ENCODE measurements around the gene CAMTA2. TPM values are rescaled to one million over a fixed set of nuclear protein-coding genes. Genes with fewer than 3 reads are reported as not detected.

Gene CAMTA2
- polyA plus RNA-seq, 1 donor from 2014 or later = 7.3 TPM

DNA sequence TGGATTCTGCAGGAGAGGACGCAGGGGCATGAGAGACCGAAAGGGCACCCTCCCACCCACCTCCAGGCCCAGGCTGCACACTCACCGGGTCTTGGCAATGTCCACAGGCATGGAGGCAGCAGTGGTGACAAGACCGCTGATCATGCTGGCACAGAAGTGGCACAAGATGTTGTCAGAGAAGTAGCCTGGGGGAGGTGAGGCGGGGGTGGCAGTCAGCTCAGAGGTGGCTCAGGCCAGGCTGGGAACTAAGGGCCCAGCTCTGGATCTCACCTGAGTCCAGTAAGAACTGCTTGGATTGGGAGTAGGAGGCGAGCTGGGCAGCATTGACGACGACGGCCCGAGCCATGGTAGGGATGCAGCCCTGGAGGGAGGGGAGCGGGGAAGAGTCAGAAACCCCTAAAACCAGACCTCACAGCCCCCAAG lies 49.4 kb downstream of the CAMTA2 start:
- Histone ChIP-seq H3K27me3 (ENCODE audit: insufficient read depth, low read depth, low read length) (no peaks in the 10 kb centered on the region), H3K9me3 (ENCODE audit: low read length) (no peaks in the 10 kb centered on the region), H3K9ac (ENCODE audit: low read length) (peak overlapping the region; percentile 92), H3K4me2 (ENCODE audit: low read length) (no peak overlapping the region), H2AFZ (ENCODE audit: low read depth, low read length) (no peak overlapping the region), H3K9me2 (ENCODE audit: insufficient read depth, low read length) (no peaks in the 10 kb centered on the region), H3K27ac (ENCODE audit: low read length) (no peak overlapping the region), H4K20me1 (ENCODE audit: insufficient read depth) (no peaks in the 10 kb centered on the region), H3K4me3 (ENCODE audit: low read length) (peak overlapping the region; percentile 83), H3K79me2 (replicated peaks; ENCODE audit: insufficient read depth, low read length) (peaks cover 20% of the 10 kb centered on the region), H3F3A (ENCODE audit: insufficient read depth, low read length, poor library complexity, severe bottlenecking) (no peaks in the 10 kb centered on the region), H3K36me3 (ENCODE audit: insufficient read depth, low read length) (no peaks in the 10 kb centered on the region)
- no peak for TF ChIP-seq POLR2AphosphoS5 (IDR thresholded peaks at IDR 0.05)
- TF ChIP-seq, protein P1, sequence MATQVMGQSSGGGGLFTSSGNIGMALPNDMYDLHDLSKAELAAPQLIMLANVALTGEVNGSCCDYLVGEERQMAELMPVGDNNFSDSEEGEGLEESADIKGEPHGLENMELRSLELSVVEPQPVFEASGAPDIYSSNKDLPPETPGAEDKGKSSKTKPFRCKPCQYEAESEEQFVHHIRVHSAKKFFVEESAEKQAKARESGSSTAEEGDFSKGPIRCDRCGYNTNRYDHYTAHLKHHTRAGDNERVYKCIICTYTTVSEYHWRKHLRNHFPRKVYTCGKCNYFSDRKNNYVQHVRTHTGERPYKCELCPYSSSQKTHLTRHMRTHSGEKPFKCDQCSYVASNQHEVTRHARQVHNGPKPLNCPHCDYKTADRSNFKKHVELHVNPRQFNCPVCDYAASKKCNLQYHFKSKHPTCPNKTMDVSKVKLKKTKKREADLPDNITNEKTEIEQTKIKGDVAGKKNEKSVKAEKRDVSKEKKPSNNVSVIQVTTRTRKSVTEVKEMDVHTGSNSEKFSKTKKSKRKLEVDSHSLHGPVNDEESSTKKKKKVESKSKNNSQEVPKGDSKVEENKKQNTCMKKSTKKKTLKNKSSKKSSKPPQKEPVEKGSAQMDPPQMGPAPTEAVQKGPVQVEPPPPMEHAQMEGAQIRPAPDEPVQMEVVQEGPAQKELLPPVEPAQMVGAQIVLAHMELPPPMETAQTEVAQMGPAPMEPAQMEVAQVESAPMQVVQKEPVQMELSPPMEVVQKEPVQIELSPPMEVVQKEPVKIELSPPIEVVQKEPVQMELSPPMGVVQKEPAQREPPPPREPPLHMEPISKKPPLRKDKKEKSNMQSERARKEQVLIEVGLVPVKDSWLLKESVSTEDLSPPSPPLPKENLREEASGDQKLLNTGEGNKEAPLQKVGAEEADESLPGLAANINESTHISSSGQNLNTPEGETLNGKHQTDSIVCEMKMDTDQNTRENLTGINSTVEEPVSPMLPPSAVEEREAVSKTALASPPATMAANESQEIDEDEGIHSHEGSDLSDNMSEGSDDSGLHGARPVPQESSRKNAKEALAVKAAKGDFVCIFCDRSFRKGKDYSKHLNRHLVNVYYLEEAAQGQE (IDR thresholded peaks at IDR 0.05; ENCODE audit: borderline replicate concordance) = no peak
- no peak for TF ChIP-seq TAF1 (IDR thresholded peaks at IDR 0.05; ENCODE audit: low read depth)
- no peak for TF ChIP-seq SMC3 (conservative IDR thresholded peaks at IDR 0.05; ENCODE audit: poor library complexity)
- TF ChIP-seq, protein P2, sequence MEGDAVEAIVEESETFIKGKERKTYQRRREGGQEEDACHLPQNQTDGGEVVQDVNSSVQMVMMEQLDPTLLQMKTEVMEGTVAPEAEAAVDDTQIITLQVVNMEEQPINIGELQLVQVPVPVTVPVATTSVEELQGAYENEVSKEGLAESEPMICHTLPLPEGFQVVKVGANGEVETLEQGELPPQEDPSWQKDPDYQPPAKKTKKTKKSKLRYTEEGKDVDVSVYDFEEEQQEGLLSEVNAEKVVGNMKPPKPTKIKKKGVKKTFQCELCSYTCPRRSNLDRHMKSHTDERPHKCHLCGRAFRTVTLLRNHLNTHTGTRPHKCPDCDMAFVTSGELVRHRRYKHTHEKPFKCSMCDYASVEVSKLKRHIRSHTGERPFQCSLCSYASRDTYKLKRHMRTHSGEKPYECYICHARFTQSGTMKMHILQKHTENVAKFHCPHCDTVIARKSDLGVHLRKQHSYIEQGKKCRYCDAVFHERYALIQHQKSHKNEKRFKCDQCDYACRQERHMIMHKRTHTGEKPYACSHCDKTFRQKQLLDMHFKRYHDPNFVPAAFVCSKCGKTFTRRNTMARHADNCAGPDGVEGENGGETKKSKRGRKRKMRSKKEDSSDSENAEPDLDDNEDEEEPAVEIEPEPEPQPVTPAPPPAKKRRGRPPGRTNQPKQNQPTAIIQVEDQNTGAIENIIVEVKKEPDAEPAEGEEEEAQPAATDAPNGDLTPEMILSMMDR (IDR thresholded peaks at IDR 0.05; ENCODE audit: poor library complexity, severe bottlenecking) = no peak
- TF ChIP-seq EP300 (conservative IDR thresholded peaks at IDR 0.05; ENCODE audit: poor library complexity, severe bottlenecking) = no peak
- no peak for TF ChIP-seq RAD21 (conservative IDR thresholded peaks at IDR 0.05)
- no peak for TF ChIP-seq MXI1 (conservative IDR thresholded peaks at IDR 0.05; ENCODE audit: poor library complexity, severe bottlenecking)
- no peak for TF ChIP-seq EZH2 (IDR thresholded peaks at IDR 0.05; ENCODE audit: borderline replicate concordance, insufficient read depth, low read length, poor library complexity, severe bottlenecking)

DNA sequence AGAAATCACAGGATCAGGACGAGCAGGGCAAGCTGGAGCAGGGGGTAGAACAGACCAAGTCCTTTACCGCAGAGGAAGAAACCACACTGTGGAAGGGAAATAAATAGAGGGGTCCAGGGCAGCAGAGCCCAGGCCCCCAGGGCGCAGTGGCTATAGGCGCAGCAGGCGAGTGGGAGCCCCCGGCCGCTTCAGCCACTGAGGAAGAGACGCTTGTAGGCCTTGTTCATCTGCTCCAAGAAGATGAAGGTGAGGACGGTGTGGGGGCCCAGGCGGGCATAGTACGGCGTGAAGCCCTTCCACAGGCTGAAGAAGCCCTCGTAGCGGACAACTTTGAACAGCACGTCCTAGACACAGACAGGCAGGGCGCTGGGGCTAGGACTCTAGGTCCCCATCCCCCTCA lies 49.9 kb downstream of the CAMTA2 start:
- Histone ChIP-seq H3K79me2 (replicated peaks; ENCODE audit: insufficient read depth, low read length) (peaks cover 20% of the 10 kb centered on the region), H3K27me3 (ENCODE audit: insufficient read depth, low read depth, low read length) (no peaks in the 10 kb centered on the region), H4K20me1 (ENCODE audit: insufficient read depth) (no peaks in the 10 kb centered on the region), H3K4me2 (ENCODE audit: low read length) (no peak overlapping the region), H3K9me2 (ENCODE audit: insufficient read depth, low read length) (no peaks in the 10 kb centered on the region), H3K9me3 (ENCODE audit: low read length) (no peaks in the 10 kb centered on the region), H3F3A (ENCODE audit: insufficient read depth, low read length, poor library complexity, severe bottlenecking) (no peaks in the 10 kb centered on the region), H3K9ac (ENCODE audit: low read length) (no peak overlapping the region), H3K27ac (ENCODE audit: low read length) (no peak overlapping the region), H2AFZ (ENCODE audit: low read depth, low read length) (no peak overlapping the region), H3K4me3 (ENCODE audit: low read length) (no peak overlapping the region), H3K36me3 (ENCODE audit: insufficient read depth, low read length) (no peaks in the 10 kb centered on the region)
- no peak for TF ChIP-seq TAF1 (IDR thresholded peaks at IDR 0.05; ENCODE audit: low read depth)
- no peak for TF ChIP-seq POLR2AphosphoS5 (IDR thresholded peaks at IDR 0.05)

DNA sequence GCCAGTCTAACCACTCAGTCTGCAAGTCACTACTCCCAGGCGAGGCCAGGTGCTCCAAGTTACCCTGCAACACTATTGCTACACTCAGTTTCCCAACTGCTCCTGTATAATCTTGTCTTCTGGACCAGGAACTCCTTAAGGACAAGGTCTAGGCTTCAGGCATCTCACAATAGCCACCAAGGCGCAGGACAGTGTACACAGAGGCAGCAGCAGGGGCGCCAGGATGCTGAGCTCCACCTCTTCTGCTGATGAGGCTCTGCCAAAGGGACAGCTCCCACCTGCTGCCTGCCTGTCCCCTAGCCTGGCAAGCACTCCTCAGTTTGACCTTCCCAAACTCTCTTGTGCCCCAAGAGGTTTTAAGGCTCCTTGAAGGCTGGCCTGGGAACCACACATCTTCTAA lies 51.0 kb downstream of the CAMTA2 start:
- Histone ChIP-seq H4K20me1 (ENCODE audit: insufficient read depth) (no peaks in the 10 kb centered on the region), H3K27me3 (ENCODE audit: insufficient read depth, low read depth, low read length) (no peaks in the 10 kb centered on the region), H3K4me3 (ENCODE audit: low read length) (no peak overlapping the region), H3K36me3 (ENCODE audit: insufficient read depth, low read length) (no peaks in the 10 kb centered on the region), H3K9me3 (ENCODE audit: low read length) (no peaks in the 10 kb centered on the region), H3K27ac (ENCODE audit: low read length) (no peak overlapping the region), H3F3A (ENCODE audit: insufficient read depth, low read length, poor library complexity, severe bottlenecking) (no peaks in the 10 kb centered on the region), H2AFZ (ENCODE audit: low read depth, low read length) (no peak overlapping the region), H3K9me2 (ENCODE audit: insufficient read depth, low read length) (no peaks in the 10 kb centered on the region), H3K4me2 (ENCODE audit: low read length) (no peak overlapping the region), H3K9ac (ENCODE audit: low read length) (no peak overlapping the region), H3K79me2 (replicated peaks; ENCODE audit: insufficient read depth, low read length) (peaks cover 19% of the 10 kb centered on the region)
- TF ChIP-seq MXI1 (conservative IDR thresholded peaks at IDR 0.05; ENCODE audit: poor library complexity, severe bottlenecking) (no peak), POLR2AphosphoS5 (IDR thresholded peaks at IDR 0.05) (no peak), TAF1 (IDR thresholded peaks at IDR 0.05; ENCODE audit: low read depth) (no peak), SMC3 (conservative IDR thresholded peaks at IDR 0.05; ENCODE audit: poor library complexity) (no peak), EP300 (conservative IDR thresholded peaks at IDR 0.05; ENCODE audit: poor library complexity, severe bottlenecking) (no peak)
- TF ChIP-seq, protein P2 (IDR thresholded peaks at IDR 0.05; ENCODE audit: poor library complexity, severe bottlenecking) = no peak
- TF ChIP-seq, protein P1 (IDR thresholded peaks at IDR 0.05; ENCODE audit: borderline replicate concordance) = no peak
